ENCODE results near the gene KIF16B.
A peak's percentile ranks its signal among the peaks of the same experiment; 100 is the strongest.

The KIF16B gene

DNA sequence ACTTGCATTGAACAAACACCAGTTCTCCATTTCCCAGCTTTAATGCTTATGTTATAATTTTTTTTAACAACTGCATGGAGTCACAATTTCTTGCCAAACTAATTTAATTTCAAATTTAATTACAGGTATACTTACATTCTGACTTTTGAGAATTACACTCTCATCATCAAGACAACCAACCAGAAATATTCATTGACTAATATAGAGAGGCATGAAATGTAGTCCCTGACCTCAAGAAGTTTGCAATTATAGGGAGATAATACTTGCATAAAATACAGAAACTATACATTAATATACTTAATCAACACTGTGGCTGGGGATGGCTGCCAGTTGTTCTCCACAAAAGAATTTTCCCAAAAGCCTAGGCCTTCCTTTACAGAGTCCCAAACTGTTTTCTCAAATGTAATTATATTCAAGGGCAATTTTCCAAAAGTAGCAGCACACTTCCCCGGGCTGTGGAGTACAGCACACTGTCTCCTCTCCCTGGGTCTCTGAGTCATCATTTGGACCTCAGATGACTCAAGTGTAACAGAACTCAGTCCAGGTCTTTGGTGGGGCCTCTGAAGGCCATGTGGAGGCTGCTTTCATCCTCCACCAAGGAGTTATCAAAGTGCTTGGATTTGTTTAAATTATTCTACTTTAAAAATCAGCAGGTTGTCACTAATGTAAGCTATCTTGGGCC, 114.1 kb downstream of the KIF16B start:
- CTCF ChIA-PET = interaction anchor here (1.9 kb wide), 1 partner anchor 17 kb away, joined by 9 read pairs; no protein-coding TSS in a partner anchor
- TF ChIP-seq, protein P1, sequence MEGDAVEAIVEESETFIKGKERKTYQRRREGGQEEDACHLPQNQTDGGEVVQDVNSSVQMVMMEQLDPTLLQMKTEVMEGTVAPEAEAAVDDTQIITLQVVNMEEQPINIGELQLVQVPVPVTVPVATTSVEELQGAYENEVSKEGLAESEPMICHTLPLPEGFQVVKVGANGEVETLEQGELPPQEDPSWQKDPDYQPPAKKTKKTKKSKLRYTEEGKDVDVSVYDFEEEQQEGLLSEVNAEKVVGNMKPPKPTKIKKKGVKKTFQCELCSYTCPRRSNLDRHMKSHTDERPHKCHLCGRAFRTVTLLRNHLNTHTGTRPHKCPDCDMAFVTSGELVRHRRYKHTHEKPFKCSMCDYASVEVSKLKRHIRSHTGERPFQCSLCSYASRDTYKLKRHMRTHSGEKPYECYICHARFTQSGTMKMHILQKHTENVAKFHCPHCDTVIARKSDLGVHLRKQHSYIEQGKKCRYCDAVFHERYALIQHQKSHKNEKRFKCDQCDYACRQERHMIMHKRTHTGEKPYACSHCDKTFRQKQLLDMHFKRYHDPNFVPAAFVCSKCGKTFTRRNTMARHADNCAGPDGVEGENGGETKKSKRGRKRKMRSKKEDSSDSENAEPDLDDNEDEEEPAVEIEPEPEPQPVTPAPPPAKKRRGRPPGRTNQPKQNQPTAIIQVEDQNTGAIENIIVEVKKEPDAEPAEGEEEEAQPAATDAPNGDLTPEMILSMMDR (IDR thresholded peaks at IDR 0.05; ENCODE audit: insufficient read depth, low read length, missing control alignments) = no peak

DNA sequence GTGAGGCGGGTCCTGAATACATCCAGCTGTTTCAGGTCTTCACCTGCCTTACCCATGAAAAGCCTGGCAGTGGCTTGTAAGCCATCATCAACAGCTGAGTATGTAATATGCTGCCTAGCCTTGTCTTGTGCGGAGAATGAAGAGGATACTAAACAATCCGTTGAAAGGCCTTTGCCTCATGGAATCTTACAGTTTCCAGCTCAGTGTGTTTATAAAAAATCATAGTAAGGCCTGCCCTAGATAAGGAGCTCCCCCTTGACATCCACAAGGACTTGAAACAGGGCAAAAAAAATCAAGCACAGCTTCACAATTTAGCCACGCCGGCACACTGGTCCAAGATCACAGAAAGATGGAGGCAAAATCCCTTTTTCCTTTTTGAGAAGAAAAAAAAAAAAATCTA, 115.7 kb downstream of the KIF16B start:
- no peak overlapping the region for H3K4me3 ChIP-seq (ENCODE audit: low read depth, low read length)
- DNase-seq (ENCODE audit: low read depth, low spot score) = no peak
- ChIA-PET CTCF (interaction anchor here (1.9 kb wide), 1 partner anchor 18 kb away, joined by 9 read pairs; no protein-coding TSS in a partner anchor), POLR2A (no interaction called here)
- TF ChIP-seq, protein P1 (IDR thresholded peaks at IDR 0.05; ENCODE audit: insufficient read depth, low read length, missing control alignments) = no peak

More for the DNA sequence above, 114.1 kb downstream of the KIF16B start:
- no peak overlapping the region for H3K4me3 ChIP-seq (ENCODE audit: low read depth, low read length)
- POLR2A ChIA-PET = no interaction called here
- peak; percentile 58 for DNase-seq (ENCODE audit: low read depth, low spot score)

DNA sequence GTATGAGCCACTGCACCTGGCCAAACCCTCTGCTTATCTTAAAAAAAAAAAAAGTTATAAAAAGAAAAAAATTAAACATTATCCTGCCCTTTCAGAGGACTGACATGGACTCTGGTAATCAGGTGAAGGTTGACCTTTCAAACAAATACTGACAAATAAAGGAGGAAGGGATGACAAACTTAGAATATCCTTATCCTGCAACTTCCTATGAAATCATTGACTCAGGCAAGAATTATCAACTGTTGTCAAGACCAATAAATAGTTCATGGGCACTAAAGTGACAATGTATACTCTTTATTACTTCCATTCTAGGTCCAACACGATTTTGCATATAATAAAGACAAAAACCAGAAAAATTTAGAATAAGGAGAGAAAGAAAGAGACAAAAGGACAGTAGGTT, 117.9 kb downstream of the KIF16B start:
- H3K4me3 ChIP-seq (ENCODE audit: low read depth, low read length) = no peak overlapping the region
- TF ChIP-seq, protein P1 (IDR thresholded peaks at IDR 0.05; ENCODE audit: insufficient read depth, low read length, missing control alignments) = no peak
- no peak for DNase-seq (ENCODE audit: low read depth, low spot score)
- ChIA-PET CTCF (no interaction called here), POLR2A (no interaction called here)

DNA sequence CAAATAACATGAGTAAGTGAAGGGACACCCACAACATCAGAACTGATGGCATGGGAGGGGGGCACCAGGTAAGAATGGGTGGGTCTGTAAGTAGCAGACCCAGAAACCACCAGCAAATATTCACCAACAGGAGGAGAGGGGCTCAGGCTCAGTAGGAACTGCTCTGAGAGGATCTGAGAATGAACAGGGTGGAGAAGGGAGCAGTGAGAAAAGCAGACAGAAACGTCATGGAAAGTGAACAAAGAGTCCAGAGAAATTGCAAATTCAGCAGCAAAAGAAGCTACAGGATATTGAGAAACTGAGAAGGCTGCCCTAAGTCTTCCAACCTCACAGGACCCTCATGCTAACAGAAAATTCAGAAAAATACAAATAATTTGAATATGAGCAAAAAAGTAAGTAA, 121.3 kb downstream of the KIF16B start:
- no peak overlapping the region for H3K4me3 ChIP-seq (ENCODE audit: low read depth, low read length)
- TF ChIP-seq, protein P1 (IDR thresholded peaks at IDR 0.05; ENCODE audit: insufficient read depth, low read length, missing control alignments) = no peak
- ChIA-PET CTCF (no interaction called here), POLR2A (no interaction called here)
- no peak for DNase-seq (ENCODE audit: low read depth, low spot score)

DNA sequence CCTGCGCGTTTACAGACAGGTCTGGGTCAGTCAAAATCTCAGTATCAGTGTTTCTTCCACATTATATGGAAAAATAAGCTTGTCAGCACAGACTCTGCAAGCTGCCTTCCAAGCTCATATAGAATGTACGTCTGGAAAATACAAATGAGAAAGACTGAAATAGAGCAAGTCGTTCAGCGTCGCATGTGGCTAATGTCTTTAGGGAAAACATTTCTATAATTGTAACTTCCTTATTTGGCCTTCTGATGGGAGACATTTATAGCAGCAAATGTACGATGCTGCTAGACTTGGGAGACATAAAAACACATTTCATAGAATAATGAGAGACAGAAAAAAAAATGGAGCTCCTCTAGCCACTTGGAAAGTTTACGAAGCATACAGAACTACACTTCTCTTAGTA, 122.2 kb downstream of the KIF16B start:
- TF ChIP-seq, protein P1 (IDR thresholded peaks at IDR 0.05; ENCODE audit: insufficient read depth, low read length, missing control alignments) = no peak
- DNase-seq (ENCODE audit: low read depth, low spot score) = no peak
- no peak overlapping the region for H3K4me3 ChIP-seq (ENCODE audit: low read depth, low read length)
- ChIA-PET POLR2A (no interaction called here), CTCF (interaction anchor here (1.4 kb wide), 1 partner anchor 24 kb away, joined by 3 read pairs; no protein-coding TSS in a partner anchor)

DNA sequence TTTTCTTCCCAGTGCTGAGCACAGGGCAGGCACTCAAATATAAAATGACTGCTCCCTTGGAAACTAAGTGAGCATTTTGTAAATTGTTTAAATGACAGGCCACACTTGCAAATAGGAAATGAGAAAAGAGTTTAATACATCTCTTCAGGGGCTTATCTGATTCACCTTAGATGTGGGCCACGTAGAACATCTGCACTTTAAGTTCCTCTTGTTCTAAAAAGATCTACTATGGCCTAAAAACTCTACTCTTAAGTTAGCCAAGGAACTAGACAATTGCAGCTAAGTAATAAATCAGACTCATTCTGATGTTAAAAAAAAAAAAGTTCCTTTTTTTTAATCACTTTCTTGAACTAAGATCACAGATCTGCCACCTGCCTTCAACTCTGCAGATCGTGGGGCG, 126.3 kb downstream of the KIF16B start:
- POLR2A ChIA-PET = no interaction called here
- TF ChIP-seq, protein P1 (IDR thresholded peaks at IDR 0.05; ENCODE audit: insufficient read depth, low read length, missing control alignments) = no peak
- no peak for DNase-seq (ENCODE audit: low read depth, low spot score)
- CTCF ChIA-PET = interaction anchor here (0.7 kb wide), 1 partner anchor 226 kb away, joined by 3 read pairs; no protein-coding TSS in a partner anchor
- no peak overlapping the region for H3K4me3 ChIP-seq (ENCODE audit: low read depth, low read length)
